Right atrium auricular region (tissue), 2 donors: ENCODE data around the gene MATCAP1. TPM values are rescaled to one million over a fixed set of nuclear protein-coding genes. Genes with fewer than 3 reads are reported as not detected.

Experiments
- DNase-seq: peaks from one replicate; pipeline ENCODE4 v3.0.0-alpha.2; 2019; ENCODE audit warnings: low spot score
- H3K27ac ChIP-seq, 2 donors: fragments of 200-600 bp; sonication (generic); 1 replicate in 1 of 2; 2 replicates in 1 of 2; pipeline ENCODE4 v1.5.1; 2016 to 2019
- H3K27me3 ChIP-seq, 2 donors: fragments of 200-600 bp; sonication (generic); one replicate each; pipeline versions ENCODE4 v1.5.1 to v1.6.0; 2017 to 2019
- H3K36me3 ChIP-seq: fragments of 200-600 bp; sonication (generic); one replicate; pipeline ENCODE4 v1.5.1; 2016
- H3K4me1 ChIP-seq, 2 donors: fragments of 200-600 bp; sonication (generic); one replicate each; pipeline versions ENCODE4 v1.5.1 to v1.6.0; 2017 to 2019
- H3K4me3 ChIP-seq, 2 donors: fragments of 200-600 bp; sonication (generic); 1 replicate in 1 of 2; 2 replicates in 1 of 2; pipeline ENCODE4 v1.5.1; 2017 to 2019; ENCODE audit warnings: mild to moderate bottlenecking in 1 of 2, moderate library complexity in 1 of 2
- H3K9me3 ChIP-seq, 2 donors: fragments of 200-600 bp; sonication (generic); one replicate each; pipeline ENCODE4 v1.5.1; 2019
- CTCF ChIP-seq, 2 donors: fragments of 200-600 bp; sonication (generic); IDR thresholded peaks; one replicate each; pipeline ENCODE4 v1.5.1; 2019; ENCODE audit warnings: antibody characterized with exemption in 2 of 2
- total RNA-seq, 2 donors: library from RNA; depleted of rRNA; stranded (reverse); fragments of >200 nt; gene quantifications; one replicate each; pipeline ENCODE4 v1.1.0, GENCODE V29; 2016

MATCAP1 gene
- total RNA-seq, 2 donors from 2014 or later, result 4.2 to 7.8 TPM

- no peaks in the 10 kb centered on the region for H3K36me3 ChIP-seq
- H3K27me3 ChIP-seq, result no peaks in the 10 kb centered on the region
- no peak for TF ChIP-seq CTCF (IDR thresholded peaks at IDR 0.05)
- peak overlapping the region; percentile 90 to 93 for H3K27ac ChIP-seq
- peak overlapping the region; percentile 45 to 59 for H3K4me3 ChIP-seq
- DNase-seq, result no peak
- H3K4me1 ChIP-seq, result peaks cover 0 to 62% of the 10 kb centered on the region in 2 donors
- H3K9me3 ChIP-seq, result no peaks in the 10 kb centered on the region
Observed at GRCh38 chr16:67170949-67171649, 12.7 kb downstream of the MATCAP1 start.

GRCh38 chr16:67170168-67170948 is 13.4 kb downstream of the MATCAP1 start, which contains the start of gene NOL3:
NOL3 (plus strand) TSS chr16:67170538.
- Histone ChIP-seq H3K4me1 (peaks cover 0 to 68% of the 10 kb centered on the region in 2 donors), H3K9me3 (no peaks in the 10 kb centered on the region), H3K27ac (peak within 1 kb of the TSS; percentile 90 to 93), H3K4me3 (peak within 1 kb of the TSS; percentile 45 to 59), H3K36me3 (no peaks in the 10 kb centered on the region), H3K27me3 (no peaks in the 10 kb centered on the region)
- DNase-seq, result peak; percentile 91
- no peak for TF ChIP-seq CTCF (IDR thresholded peaks at IDR 0.05)

GRCh38 chr16:67169642-67170167 is 14.1 kb downstream of the MATCAP1 start:
- Histone ChIP-seq H3K4me1 (peaks cover 0 to 68% of the 10 kb centered on the region in 2 donors), H3K27me3 (no peaks in the 10 kb centered on the region), H3K36me3 (no peaks in the 10 kb centered on the region), H3K9me3 (no peaks in the 10 kb centered on the region), H3K27ac (peak overlapping the region; percentile 90 to 93), H3K4me3 (peak overlapping the region; percentile 45 to 59)
- DNase-seq, result no peak
- TF ChIP-seq CTCF (IDR thresholded peaks at IDR 0.05), result peak; percentile 39 to 62

GRCh38 chr16:67169011-67169451 is 14.7 kb downstream of the MATCAP1 start:
- H3K27ac ChIP-seq, result peak overlapping the region; percentile 90 to 93
- H3K4me1 ChIP-seq, result peaks cover 0 to 69% of the 10 kb centered on the region in 2 donors
- no peak for TF ChIP-seq CTCF (IDR thresholded peaks at IDR 0.05)
- H3K27me3 ChIP-seq, result no peaks in the 10 kb centered on the region
- no peak overlapping the region for H3K4me3 ChIP-seq
- H3K9me3 ChIP-seq, result no peaks in the 10 kb centered on the region
- H3K36me3 ChIP-seq, result no peaks in the 10 kb centered on the region
- no peak for DNase-seq

GRCh38 chr16:67167588-67167987 is 16.2 kb downstream of the MATCAP1 start:
- Histone ChIP-seq H3K9me3 (no peaks in the 10 kb centered on the region), H3K27ac (peak overlapping the region in 1 of 2 donors; percentile 1), H3K36me3 (no peaks in the 10 kb centered on the region), H3K27me3 (no peaks in the 10 kb centered on the region), H3K4me3 (no peak overlapping the region), H3K4me1 (peaks cover 0 to 69% of the 10 kb centered on the region in 2 donors)
- no peak for DNase-seq
- no peak for TF ChIP-seq CTCF (IDR thresholded peaks at IDR 0.05)
